HepG2 (cell line): Measurements from ENCODE around the gene TLR9. TPM values are rescaled to one million over a fixed set of nuclear protein-coding genes. Genes with fewer than 3 reads are reported as not detected.

Source experiments
- BRCA1 ChIP-seq: sonication (generic); formaldehyde crosslinking; IDR thresholded peaks from 2 replicates; pipeline ENCODE4 v1.4.0; 2020; ENCODE audit warnings: missing genetic modification reagents
- ETV6 ChIP-seq: sonication (generic); formaldehyde crosslinking; conservative IDR thresholded peaks from 2 replicates; pipeline ENCODE4 v1.4.0; 2020; ENCODE audit warnings: missing genetic modification reagents
- FIP1L1 ChIP-seq: fragments of 200-400 bp; formaldehyde crosslinking; IDR thresholded peaks from 2 replicates; pipeline ENCODE4 v1.6.1; 2018; ENCODE audit warnings: low read depth, mild to moderate bottlenecking, low read length, moderate library complexity, borderline replicate concordance; ENCODE audit not compliant: insufficient read depth
- FOXO1 ChIP-seq: sonication (generic); formaldehyde crosslinking; IDR thresholded peaks from 2 replicates; pipeline ENCODE4 v1.4.0; 2020; ENCODE audit warnings: missing genetic modification reagents
- GATAD2A ChIP-seq: IDR thresholded peaks from 2 replicates; pipeline ENCODE4 v1.6.1; 2016
- KDM4B ChIP-seq: sonication (generic); formaldehyde crosslinking; IDR thresholded peaks from 2 replicates; pipeline ENCODE4 v1.4.0; 2020; ENCODE audit warnings: missing genetic modification reagents
- NR1H2 ChIP-seq: sonication (generic); formaldehyde crosslinking; IDR thresholded peaks from 2 replicates; pipeline ENCODE4 v1.8.1; 2022; ENCODE audit warnings: low read depth, missing genetic modification reagents, borderline replicate concordance
- NR2F1 ChIP-seq, 2 experiments: fragments of 450-650 bp in 1 of 2; formaldehyde crosslinking in 1 of 2; IDR thresholded peaks; 2 replicates each; pipeline versions ENCODE4 v1.5.0 to v1.6.1; 2016 to 2020; ENCODE audit warnings: mild to moderate bottlenecking in 1 of 2, missing compliant biosample characterization in 1 of 2, missing genetic modification reagents in 1 of 2, moderate library complexity in 1 of 2
- RBAK ChIP-seq: sonication (generic); formaldehyde crosslinking; IDR thresholded peaks from 2 replicates; pipeline ENCODE4 v1.5.1; 2020; ENCODE audit warnings: mild to moderate bottlenecking, missing genetic modification reagents
- SIX4 ChIP-seq: sonication (generic); formaldehyde crosslinking; IDR thresholded peaks from 2 replicates; pipeline ENCODE4 v1.4.0; 2020; ENCODE audit warnings: missing genetic modification reagents
- SOX6 ChIP-seq, 2 experiments: fragments of 450-650 bp in 1 of 2; sonication (generic) in 1 of 2; formaldehyde crosslinking in 1 of 2; IDR thresholded peaks; 2 replicates each; pipeline versions ENCODE4 v1.4.0 to v1.6.1; 2017 to 2020; ENCODE audit warnings: antibody characterized with exemption in 1 of 2, mild to moderate bottlenecking in 1 of 2, missing genetic modification reagents in 1 of 2
- SP2 ChIP-seq: sonication (generic); formaldehyde crosslinking; IDR thresholded peaks from 2 replicates; pipeline ENCODE4 v1.5.1; 2020; ENCODE audit warnings: mild to moderate bottlenecking, missing genetic modification reagents
- ZBTB7A ChIP-seq: sonication (generic); formaldehyde crosslinking; IDR thresholded peaks from 2 replicates; pipeline ENCODE4 v1.8.0; 2022; ENCODE audit warnings: mild to moderate bottlenecking, missing genetic modification reagents
- ZNF362 ChIP-seq: sonication (generic); formaldehyde crosslinking; IDR thresholded peaks from 2 replicates; pipeline ENCODE4 v1.4.0; 2020; ENCODE audit warnings: missing genetic modification reagents, mild to moderate bottlenecking, borderline replicate concordance
- ZNF747 ChIP-seq: sonication (generic); formaldehyde crosslinking; IDR thresholded peaks from 2 replicates; pipeline ENCODE4 v1.8.1; 2023; ENCODE audit warnings: missing genetic modification reagents, mild to moderate bottlenecking, borderline replicate concordance
- ZNF770 ChIP-seq: sonication (generic); formaldehyde crosslinking; IDR thresholded peaks from 2 replicates; pipeline ENCODE4 v1.5.0; 2020; ENCODE audit warnings: mild to moderate bottlenecking, missing genetic modification reagents
- polyA plus RNA-seq, 8 experiments: library from polyadenylated mRNA; depleted of rRNA in 3 of 8; stranded (reverse) in 7 of 8; unstranded in 1 of 8; fragments of >200 nt; fragmentation: Illumina TruSeq in 4 of 8; extraction: Trizol in 4 of 8; gene quantifications; 2 replicates each; pipeline versions ENCODE4 v1.2.1 to v1.2.3, GENCODE V29; 2011 to 2016; ENCODE audit warnings: low read depth in 4 of 8, missing spikeins in 1 of 8, mixed read lengths in 1 of 8; ENCODE audit not compliant: insufficient read depth in 1 of 8
- total RNA-seq, 5 experiments: library from RNA; depleted of rRNA; stranded (reverse); fragments of >200 nt; fragmentation: Illumina TruSeq; extraction: Trizol; gene quantifications; 2 replicates each; pipeline ENCODE4 v1.2.3, GENCODE V29; 2016; ENCODE audit warnings: low read depth in 1 of 5

TLR9 gene
- total and polyA plus RNA-seq, 2 of the 13 experiments (the other 11 are each of a cell fraction or from before 2014, with no cell fraction given), result not detected

DNA sequence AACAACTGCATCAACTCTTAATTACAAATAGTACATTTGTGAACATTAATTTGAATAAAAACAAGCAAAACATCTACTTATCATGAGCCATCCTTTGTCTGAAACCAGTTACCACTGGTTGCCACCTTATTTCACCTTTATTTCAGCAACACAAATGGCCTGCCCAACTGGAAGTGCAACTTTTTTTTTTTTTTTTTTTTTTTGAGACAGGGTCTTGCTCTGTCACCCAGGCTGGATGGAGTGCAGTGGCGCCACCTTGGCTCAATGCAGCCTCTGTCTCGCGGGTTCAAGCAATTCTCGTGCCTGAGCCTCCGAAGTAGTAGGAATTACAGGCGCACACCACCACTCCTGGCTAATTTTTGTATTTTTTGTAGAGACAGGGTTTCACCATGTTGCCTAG, 39.9 kb upstream of the TLR9 start (continued):
- TF ChIP-seq ZNF747 (CRISPR knock-in tag) (no peak), ETV6 (CRISPR knock-in tag) (no peak), NR1H2 (CRISPR knock-in tag) (no peak), KDM4B (CRISPR knock-in tag) (no peak), FIP1L1 (no peak), SP2 (CRISPR knock-in tag) (no peak), SIX4 (CRISPR knock-in tag) (no peak), GATAD2A (CRISPR knock-in tag) (no peak), ZBTB7A (CRISPR knock-in tag) (no peak), RBAK (no peak), BRCA1 (no peak), NR2F1 (CRISPR knock-in tag; IDR thresholded peaks at IDR 0.05) (no peak), ZNF362 (CRISPR knock-in tag) (0 out of 2 replicates have a peak, but pooled peaks have one; percentile 24), FOXO1 (CRISPR knock-in tag) (no peak), SOX6 (IDR thresholded peaks at IDR 0.05) (no peak), SOX6 (CRISPR knock-in tag; IDR thresholded peaks at IDR 0.05) (no peak), ZNF770 (CRISPR knock-in tag) (peak; percentile 49; the same call in 1 of the 2 replicates)
